NCI-H510A treated with DMSO at 0.1 percent for 48 hours (cell line): ENCODE results near the gene PFN4.
"Not testable (repeated sequence)": the region's sequence is repeated elsewhere in the genome, so short reads cannot be mapped to it uniquely, and the experiment has no call there.

Experiments used
- DNase-seq: peaks from one replicate; lab custom pipeline; 2025; lab: John Stamatoyannopoulos, UW

Gene PFN4, protein sequence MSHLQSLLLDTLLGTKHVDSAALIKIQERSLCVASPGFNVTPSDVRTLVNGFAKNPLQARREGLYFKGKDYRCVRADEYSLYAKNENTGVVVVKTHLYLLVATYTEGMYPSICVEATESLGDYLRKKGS

DNA sequence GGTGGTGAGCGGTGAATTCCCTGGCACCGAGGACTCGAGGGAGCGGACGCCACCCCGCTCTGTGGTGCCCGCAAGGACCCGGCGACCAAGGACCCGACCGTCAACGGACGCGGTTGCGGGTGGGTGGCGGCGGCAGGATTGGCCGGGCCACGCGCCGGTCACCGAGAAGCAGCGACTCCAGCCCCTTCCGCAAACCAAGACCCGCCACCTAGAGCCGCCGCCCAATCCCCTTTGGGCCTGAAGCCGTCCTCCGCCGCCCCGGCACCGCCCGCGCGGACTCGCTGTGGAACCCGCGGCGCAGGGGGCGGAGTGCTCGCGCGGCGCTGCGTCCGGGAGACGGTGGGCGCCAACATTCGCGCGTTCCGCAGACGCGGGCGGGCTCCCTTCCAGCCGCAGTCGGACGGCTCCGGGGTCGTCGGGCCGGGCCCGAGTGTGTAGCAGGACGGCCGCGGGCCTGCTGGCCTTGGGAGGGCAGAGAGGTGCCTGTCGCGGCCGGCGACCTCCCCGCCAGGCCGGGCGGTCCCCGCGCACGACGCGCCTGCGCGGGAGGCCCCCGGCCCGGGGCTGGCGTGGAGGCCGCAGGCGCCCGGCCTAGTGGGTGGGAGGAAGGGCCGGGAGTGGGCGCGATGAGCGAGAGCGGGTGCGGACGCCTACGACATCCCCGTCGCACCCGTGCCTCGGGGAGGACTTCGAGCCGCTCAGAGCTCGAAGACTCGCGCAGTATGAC lies at the start of gene PFN4, which contains the start of gene FAM228B:
Gene PFN4, minus strand, starts transcription at position 140 of the 727 bp plus-strand sequence. CDS start 799 bp downstream, outside the sequence.
Gene FAM228B, plus strand, starts transcription at position 275 of the 727 bp plus-strand sequence. CDS start 893 bp downstream, outside the sequence.
- peak; percentile 73 for DNase-seq

GRCh38 chr2:24169023-24169422 lies 45.9 kb upstream of the PFN4 start:
- no peak for DNase-seq

DNA sequence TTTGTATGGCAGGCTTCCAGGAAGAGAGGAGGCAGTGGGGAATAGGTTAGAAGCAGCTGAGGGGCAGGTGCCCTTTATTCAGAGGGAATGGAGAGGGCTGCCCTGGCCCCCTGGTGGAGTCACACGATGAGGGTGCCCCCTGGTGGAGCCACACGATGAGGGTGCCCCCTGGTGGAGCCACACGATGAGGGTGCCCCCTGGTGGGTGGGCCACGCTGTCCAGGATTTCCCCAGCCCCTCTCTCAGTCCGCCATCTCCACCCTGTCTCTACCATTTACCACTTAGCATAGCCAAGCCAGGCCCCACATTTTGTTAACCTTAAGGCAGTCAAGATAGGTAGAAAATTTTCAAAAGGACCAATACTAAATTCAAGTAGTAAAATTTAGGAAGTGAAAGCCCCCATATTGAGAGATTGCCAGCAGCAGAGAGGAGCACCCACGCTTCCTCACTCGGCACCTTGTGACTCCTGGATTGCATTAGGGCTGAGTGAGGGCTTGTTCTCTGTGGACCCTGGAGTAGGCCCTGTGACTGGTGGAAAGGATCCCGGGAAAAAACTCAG lies 41.4 kb upstream of the PFN4 start:
- no peak for DNase-seq

DNA sequence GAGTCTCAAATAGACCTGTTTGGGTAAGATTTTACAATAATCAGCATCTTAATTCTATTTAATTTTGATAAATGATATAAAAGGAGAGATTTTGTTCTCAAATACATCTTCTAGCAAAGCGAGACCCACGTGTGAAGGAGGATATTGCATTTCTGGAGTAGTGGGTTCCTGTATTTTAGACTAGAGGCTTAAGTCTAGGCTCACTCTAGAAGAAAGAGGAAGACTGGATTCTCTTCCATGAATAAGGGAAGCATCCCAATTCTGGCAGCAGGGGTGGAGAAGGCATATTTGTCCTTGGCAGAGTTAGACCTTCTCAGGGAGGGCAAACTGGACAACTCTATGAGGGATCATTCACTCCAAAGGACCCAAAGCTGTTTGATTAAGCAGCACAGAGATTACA lies 40.5 kb upstream of the PFN4 start:
- DNase-seq, result no peak

- no peak for DNase-seq
Observed at GRCh38 chr2:24163186-24163585, 40.1 kb upstream of the PFN4 start.

DNA sequence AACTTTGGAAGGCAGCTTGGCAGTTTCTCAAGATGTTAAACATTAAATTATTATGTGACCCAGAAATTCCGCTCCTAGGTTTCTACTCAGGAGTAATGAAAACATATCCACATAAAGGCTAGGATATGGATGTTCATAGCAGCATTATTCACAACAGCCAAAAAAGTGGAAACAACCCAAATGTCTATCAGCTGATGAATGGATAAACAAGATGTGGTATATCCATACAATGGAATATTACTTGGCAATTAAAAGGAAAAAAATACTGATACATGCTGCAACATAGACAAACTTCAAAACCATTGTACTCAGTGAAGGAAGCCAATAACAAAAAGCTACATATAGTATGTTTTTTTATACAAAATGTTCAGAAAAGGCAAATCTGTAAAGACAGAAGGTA lies 39.4 kb upstream of the PFN4 start:
- DNase-seq, result no peak

- no peak for DNase-seq
Observed at GRCh38 chr2:24160761-24161160, 37.6 kb upstream of the PFN4 start.

- DNase-seq, result no peak
Observed at GRCh38 chr2:24159708-24160107, 36.6 kb upstream of the PFN4 start.

- DNase-seq, result no peak
Observed at GRCh38 chr2:24158131-24158530, 35.0 kb upstream of the PFN4 start.

GRCh38 chr2:24153478-24153877 lies 30.3 kb upstream of the PFN4 start:
- DNase-seq, result no peak

DNA sequence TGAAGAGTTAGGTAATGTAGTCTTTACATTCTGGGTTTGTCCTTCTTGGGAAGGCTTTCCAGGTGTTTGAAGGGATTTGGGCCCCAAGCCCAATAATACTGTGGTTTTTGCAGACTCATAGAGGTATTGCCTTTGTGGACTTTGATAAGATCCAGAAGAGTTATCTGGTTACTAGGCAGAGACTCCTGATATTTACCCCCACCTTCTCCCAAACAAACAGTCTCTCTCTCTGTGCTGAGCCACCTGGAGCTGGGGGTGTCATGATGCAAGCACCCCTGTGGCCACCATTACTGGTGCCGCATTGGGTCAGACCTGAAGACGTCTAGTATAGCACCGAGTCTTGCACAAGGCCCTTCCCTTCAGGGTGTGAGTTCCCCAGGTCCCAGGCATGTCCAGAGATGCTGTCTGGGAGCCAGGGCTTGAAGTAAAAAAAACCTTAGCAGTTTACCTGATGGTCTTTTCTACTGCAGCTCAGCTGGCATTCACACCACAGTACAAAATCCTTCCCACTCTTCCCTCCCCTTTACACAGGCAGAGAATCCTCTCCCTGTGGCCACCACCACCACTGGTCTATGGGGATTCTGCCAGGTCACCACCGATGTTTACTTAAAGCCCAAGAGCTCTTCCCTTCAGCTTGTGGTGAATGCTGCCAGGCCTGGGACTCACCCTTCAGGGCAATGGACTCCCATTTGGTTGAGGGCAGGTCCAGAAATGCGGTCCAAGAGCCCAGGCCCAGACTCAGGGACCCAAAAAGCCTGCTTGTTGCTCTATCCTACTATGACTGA lies 29.5 kb upstream of the PFN4 start:
- DNase-seq, result no peak

DNA sequence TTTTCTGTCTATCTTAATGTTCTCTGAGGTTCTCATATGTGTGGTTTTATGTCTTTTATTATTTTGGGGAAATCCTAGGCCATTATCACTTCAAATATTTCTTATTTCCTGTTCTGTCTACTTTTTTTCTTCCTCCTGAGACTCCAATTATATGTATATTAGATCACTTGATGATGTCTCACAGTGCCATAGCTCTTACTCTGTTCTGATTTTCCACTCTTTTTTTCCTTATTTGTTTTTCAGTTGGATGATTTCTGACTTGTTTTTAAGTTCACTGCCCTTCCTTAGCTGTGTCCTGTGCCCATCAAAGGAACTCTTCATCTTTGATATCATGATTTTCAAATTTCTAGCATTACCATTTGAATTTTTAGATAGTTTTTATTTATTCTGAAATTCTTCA lies 24.2 kb upstream of the PFN4 start:
- no peak for DNase-seq

DNA sequence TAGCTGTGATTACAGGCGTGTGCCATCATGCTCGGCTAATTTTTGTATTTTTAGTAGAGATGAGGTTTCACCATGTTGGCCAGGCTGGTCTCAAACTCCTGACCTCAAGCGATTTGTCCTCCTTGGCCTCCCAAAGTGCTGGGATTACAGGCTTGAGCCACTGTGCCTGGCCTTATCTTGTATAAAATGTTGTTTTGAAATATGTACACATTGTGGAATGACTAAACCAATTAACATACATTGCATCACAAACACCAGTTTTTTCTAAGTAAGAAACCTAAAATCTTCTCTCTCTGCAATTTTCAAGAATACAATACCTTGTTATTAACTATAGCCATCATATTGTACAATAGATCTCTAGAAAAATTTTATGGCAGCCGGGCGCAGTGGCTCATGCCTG lies 17.2 kb upstream of the PFN4 start:
- DNase-seq, result not testable (repeated sequence)

DNA sequence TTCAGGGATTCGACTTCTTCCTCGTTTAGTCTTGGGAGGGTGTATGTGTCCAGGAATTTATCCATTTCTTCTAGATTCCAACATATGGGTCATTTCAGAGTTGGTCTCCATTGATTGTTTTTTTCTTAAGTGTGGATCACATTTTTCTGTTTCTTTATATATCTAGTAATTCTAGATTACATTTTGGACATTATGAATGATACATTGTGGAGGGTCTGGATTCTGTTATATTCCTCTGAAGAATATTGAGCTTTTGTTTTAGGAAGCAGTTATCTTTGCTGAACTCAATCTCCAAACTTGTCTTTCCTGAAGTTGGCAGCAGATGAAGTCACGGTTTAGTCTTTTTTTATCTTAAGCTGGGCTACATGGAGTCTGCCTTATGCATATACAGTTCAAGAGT lies 9.4 kb upstream of the PFN4 start:
- no peak for DNase-seq

DNA sequence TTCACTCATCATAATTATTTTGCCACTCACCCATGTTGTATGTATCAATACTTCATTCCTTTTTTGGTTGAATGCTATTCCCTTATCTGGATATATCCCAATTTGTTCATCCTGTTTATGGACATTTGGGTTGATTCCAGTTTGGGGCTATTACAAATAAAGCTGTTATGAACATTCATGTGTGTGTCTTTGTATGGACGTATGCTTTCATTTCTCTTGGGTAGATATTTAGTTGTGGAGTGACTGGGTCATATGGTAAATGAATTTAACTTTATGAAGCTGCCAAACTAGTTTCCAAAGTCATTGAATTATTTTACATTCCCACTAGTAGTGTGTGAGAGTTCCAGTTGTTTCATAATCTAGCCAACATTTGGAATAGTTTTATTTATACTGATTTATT lies 2.8 kb upstream of the PFN4 start:
- DNase-seq, result no peak

GRCh38 chr2:24123922-24124580 lies 917 bp upstream of the PFN4 start:
- peak; percentile 29 for DNase-seq

- DNase-seq, result no peak
Observed at GRCh38 chr2:24122366-24123194, 554 bp downstream of the PFN4 start.

- DNase-seq, result no peak
Observed at GRCh38 chr2:24121469-24121868, 1.7 kb downstream of the PFN4 start.

- DNase-seq, result no peak
Observed at GRCh38 chr2:24121066-24121465, 2.1 kb downstream of the PFN4 start.

DNA sequence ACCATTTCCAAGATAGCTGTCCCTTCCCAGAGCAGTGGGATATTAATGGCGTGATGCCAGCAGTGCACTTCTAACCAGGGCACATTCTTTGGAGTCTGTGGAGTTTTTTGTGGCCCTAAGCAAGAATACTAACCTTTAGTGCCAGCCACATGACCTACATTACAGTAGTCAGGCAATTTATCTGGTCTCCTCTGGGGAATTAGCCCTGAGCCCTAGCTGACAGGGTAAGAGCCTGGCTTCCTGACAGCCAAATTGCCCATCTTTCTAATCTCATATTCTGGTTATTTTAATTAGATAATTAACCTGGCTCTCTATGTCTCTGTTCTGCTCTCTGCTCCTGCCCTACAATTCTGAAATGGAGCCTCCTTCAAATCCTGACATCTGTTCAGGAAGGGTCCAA lies 5.2 kb downstream of the PFN4 start:
- DNase-seq, result no peak

- no peak for DNase-seq
Observed at GRCh38 chr2:24115057-24115456, 8.1 kb downstream of the PFN4 start.
